SK-N-SH treated with all-trans-retinoic acid at 6 μM for 48 hours (cell line): Measurements from ENCODE around the gene MUC5AC.

ENCODE experiments used
- ATAC-seq: fragments of 200-7000 bp; cut with Tn5 transposase; 3 replicates; pipeline ENCODE4 v1.9.1; 2020; ENCODE audit warnings: mild to moderate bottlenecking, moderate library complexity
- ARNTL ChIP-seq: fragments of 450-650 bp; formaldehyde crosslinking; IDR thresholded peaks from 2 replicates; pipeline ENCODE4 v1.5.0; 2020; ENCODE audit warnings: low read depth, mild to moderate bottlenecking, moderate library complexity, borderline replicate concordance
- CREB5 ChIP-seq: fragments of 250-450 bp; sonication (Bioruptor Pico); IDR thresholded peaks from 2 replicates; pipeline ENCODE4 v1.5.1; 2020; ENCODE audit warnings: low read depth, mild to moderate bottlenecking, moderate library complexity
- CSDC2 ChIP-seq: fragments of 250-450 bp; sonication (Bioruptor Pico); IDR thresholded peaks from 2 replicates; pipeline ENCODE4 v1.5.0; 2020; ENCODE audit warnings: mild to moderate bottlenecking, moderate library complexity
- CSRNP3 ChIP-seq: fragments of 250-450 bp; sonication (Bioruptor Pico); IDR thresholded peaks from 2 replicates; pipeline ENCODE4 v1.5.1; 2021; ENCODE audit warnings: mild to moderate bottlenecking, moderate library complexity
- ESRRG ChIP-seq: fragments of 250-450 bp; sonication (Bioruptor Pico); IDR thresholded peaks from 2 replicates; pipeline ENCODE4 v1.6.1; 2021; ENCODE audit warnings: mild to moderate bottlenecking
- GLIS3 ChIP-seq: fragments of 250-450 bp; sonication (Bioruptor Pico); IDR thresholded peaks from 2 replicates; pipeline ENCODE4 v1.5.0; 2020; ENCODE audit warnings: mild to moderate bottlenecking, moderate library complexity
- ISL1 ChIP-seq: fragments of 250-450 bp; sonication (Bioruptor Pico); IDR thresholded peaks from 2 replicates; pipeline ENCODE4 v2.1.2; 2022; ENCODE audit warnings: mild to moderate bottlenecking, moderate library complexity
- OSR1 ChIP-seq: fragments of 250-450 bp; sonication (Bioruptor Pico); IDR thresholded peaks from 2 replicates; pipeline ENCODE4 v1.8.0; 2022; ENCODE audit warnings: moderate library complexity, mild to moderate bottlenecking, inconsistent platforms
- PATZ1 ChIP-seq: fragments of 250-450 bp; sonication (Bioruptor Pico); IDR thresholded peaks from 2 replicates; pipeline ENCODE4 v1.8.0; 2020; ENCODE audit warnings: mild to moderate bottlenecking, moderate library complexity, borderline replicate concordance
- POU6F1 ChIP-seq: fragments of 250-450 bp; sonication (Bioruptor Pico); IDR thresholded peaks from 2 replicates; pipeline ENCODE4 v1.8.0; 2021; ENCODE audit warnings: low read depth, mild to moderate bottlenecking, moderate library complexity, borderline replicate concordance
- PPARA ChIP-seq: fragments of 250-450 bp; sonication (Bioruptor Pico); IDR thresholded peaks from 2 replicates; pipeline ENCODE4 v1.5.0; 2020; ENCODE audit warnings: mild to moderate bottlenecking, borderline replicate concordance
- SNAI2 ChIP-seq: fragments of 250-450 bp; sonication (Bioruptor Pico); IDR thresholded peaks from 2 replicates; pipeline ENCODE4 v1.5.0; 2020; ENCODE audit warnings: mild to moderate bottlenecking, moderate library complexity
- TCF4 ChIP-seq: fragments of 250-450 bp; sonication (Bioruptor Pico); IDR thresholded peaks from 2 replicates; pipeline ENCODE4 v1.8.0; 2021; ENCODE audit warnings: mild to moderate bottlenecking, moderate library complexity, borderline replicate concordance
- TSHZ2 ChIP-seq: fragments of 250-450 bp; sonication (Bioruptor Pico); IDR thresholded peaks from 2 replicates; pipeline ENCODE4 v1.5.0; 2020; ENCODE audit warnings: mild to moderate bottlenecking, moderate library complexity
- ZFP3 ChIP-seq: fragments of 250-450 bp; sonication (Bioruptor Pico); IDR thresholded peaks from 2 replicates; pipeline ENCODE4 v1.5.0; 2020; ENCODE audit warnings: mild to moderate bottlenecking, moderate library complexity
- ZFP30 ChIP-seq: fragments of 450-650 bp; formaldehyde crosslinking; IDR thresholded peaks from 2 replicates; pipeline ENCODE4 v1.5.0; 2022; ENCODE audit warnings: mild to moderate bottlenecking, moderate library complexity
- ZNF565 ChIP-seq: fragments of 450-650 bp; formaldehyde crosslinking; conservative IDR thresholded peaks from 2 replicates; pipeline ENCODE4 v1.5.0; 2020; ENCODE audit warnings: low read depth, mild to moderate bottlenecking, moderate library complexity
- ZNF70 ChIP-seq: fragments of 450-650 bp; formaldehyde crosslinking; IDR thresholded peaks from 2 replicates; pipeline ENCODE4 v1.5.0; 2020; ENCODE audit warnings: mild to moderate bottlenecking, moderate library complexity
- ZNF8 ChIP-seq: fragments of 450-650 bp; formaldehyde crosslinking; IDR thresholded peaks from 2 replicates; pipeline ENCODE4 v1.5.0; 2020; ENCODE audit warnings: mild to moderate bottlenecking, moderate library complexity

MUC5AC gene

GRCh38 chr11:1218788-1219445 is 61.2 kb downstream of the MUC5AC start:
- no peak for ATAC-seq
- no peak for TF ChIP-seq CSRNP3 (CRISPR knock-in tag)
- no peak for TF ChIP-seq ARNTL (CRISPR knock-in tag)
- no peak for TF ChIP-seq CREB5 (CRISPR knock-in tag)
- no peak for TF ChIP-seq SNAI2 (CRISPR knock-in tag)
- no peak for TF ChIP-seq ZFP3 (CRISPR knock-in tag)
- no peak for TF ChIP-seq ZNF8 (CRISPR knock-in tag)
- no peak for TF ChIP-seq CSDC2
- TF ChIP-seq PATZ1: no peak
- no peak for TF ChIP-seq ESRRG

GRCh38 chr11:1219446-1219833 is 61.7 kb downstream of the MUC5AC start:
- ATAC-seq: no peak
- no peak for TF ChIP-seq GLIS3
- TF ChIP-seq ZFP30 (CRISPR knock-in tag): no peak
- no peak for TF ChIP-seq CSDC2
- no peak for TF ChIP-seq ISL1 (CRISPR knock-in tag)
- no peak for TF ChIP-seq ZNF565 (CRISPR knock-in tag)
- no peak for TF ChIP-seq OSR1 (CRISPR knock-in tag)
- TF ChIP-seq SNAI2 (CRISPR knock-in tag): no peak

- TF ChIP-seq TSHZ2: no peak
- TF ChIP-seq ZNF70 (CRISPR knock-in tag): no peak
- no peak for TF ChIP-seq ZNF8 (CRISPR knock-in tag)
- no peak for TF ChIP-seq CSRNP3 (CRISPR knock-in tag)
- no peak for TF ChIP-seq POU6F1 (CRISPR knock-in tag)
- no peak for TF ChIP-seq CREB5 (CRISPR knock-in tag)
- TF ChIP-seq TCF4 (CRISPR knock-in tag): no peak
- no peak for TF ChIP-seq PATZ1
- TF ChIP-seq PPARA (CRISPR knock-in tag): no peak
- TF ChIP-seq, all 23 proteins: peak for 0
- no peak for ATAC-seq
Measured at GRCh38 chr11:1219834-1220815, 62.4 kb downstream of the MUC5AC start.
